ENCODE measurements around the gene TIMM23B. TPM values are rescaled to one million over a fixed set of nuclear protein-coding genes. Genes with fewer than 3 reads are reported as not detected.
"Not testable (repeated sequence)": the region's sequence is repeated elsewhere in the genome, so short reads cannot be mapped to it uniquely, and the experiment has no call there.

Gene TIMM23B
- total and polyA plus RNA-seq, 5 donors from 2014 or later: 8.1 to 30.0 (median 8.4) TPM

DNA sequence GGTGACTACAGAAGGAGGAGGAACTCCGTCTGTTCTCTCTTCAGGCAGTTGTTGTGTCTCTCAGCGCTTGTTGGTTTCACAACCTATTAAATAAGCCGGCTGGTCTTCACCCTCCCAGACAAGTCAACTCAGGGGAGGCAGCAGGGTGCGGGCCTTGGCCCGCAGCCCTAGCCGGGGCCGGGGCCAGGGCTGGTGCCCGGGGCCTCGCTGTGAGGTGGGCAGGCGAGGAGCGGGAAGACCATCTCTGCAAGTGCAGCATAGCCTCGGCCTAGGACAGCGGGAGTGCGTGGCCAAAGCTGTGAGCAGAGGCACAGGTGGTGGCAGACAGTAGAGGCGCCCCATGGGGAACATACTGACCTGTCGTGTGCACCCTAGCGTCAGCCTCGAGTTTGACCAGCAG, 46.5 kb downstream of the TIMM23B start, which contains the start of gene AGAP6:
TSS of gene AGAP6 (plus strand) at position 31 of the 400 bp plus-strand sequence. CDS start at position 341, 310 bp downstream.
- H3K4me1 ChIP-seq (ENCODE audit: control insufficient read depth, insufficient read depth, low read length, poor library complexity, severe bottlenecking); DNase-seq; H3K27ac ChIP-seq (ENCODE audit: insufficient read depth, low read length, poor library complexity, severe bottlenecking); H3K27me3 ChIP-seq (ENCODE audit: control insufficient read depth, insufficient read depth, low read length); H3K4me1 Mint-ChIP-seq; H3K9me3 ChIP-seq (ENCODE audit: control insufficient read depth in 2 of 2, low read length in 2 of 2); H3K4me3 Mint-ChIP-seq; H3K27me3 Mint-ChIP-seq; H3K9me3 Mint-ChIP-seq; ATAC-seq (ENCODE audit: low read depth in 2 of 2); H3K27ac Mint-ChIP-seq; H3K36me3 ChIP-seq (ENCODE audit: control insufficient read depth, insufficient read depth, low read length); H3K36me3 Mint-ChIP-seq; H3K4me3 ChIP-seq (ENCODE audit: low read depth, low read length): not testable (repeated sequence)

DNA sequence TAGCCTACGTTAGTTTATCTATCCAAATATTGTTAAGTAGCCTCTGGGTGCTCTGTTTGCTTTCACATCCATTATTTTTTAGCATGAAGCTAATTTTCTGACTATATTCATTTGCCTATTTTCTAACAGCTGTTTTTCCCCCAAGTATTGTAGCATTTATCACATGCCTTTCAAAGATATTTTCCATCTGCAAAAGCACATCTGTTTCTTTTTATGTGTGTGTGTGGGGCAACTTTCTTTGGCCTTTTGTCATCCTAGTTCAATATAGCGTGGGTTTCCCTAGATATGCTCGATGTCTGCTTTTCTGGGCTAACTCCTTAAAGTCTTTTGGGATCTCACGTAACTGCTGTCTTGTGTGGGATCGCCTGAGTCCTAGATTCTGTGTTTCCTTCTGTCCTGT, 53.5 kb downstream of the TIMM23B start:
- not testable (repeated sequence) for ATAC-seq (ENCODE audit: low read depth in 2 of 2); H3K27ac Mint-ChIP-seq; H3K27ac ChIP-seq (ENCODE audit: insufficient read depth, low read length, poor library complexity, severe bottlenecking); H3K36me3 Mint-ChIP-seq; H3K27me3 Mint-ChIP-seq; H3K4me3 Mint-ChIP-seq; H3K9me3 ChIP-seq (ENCODE audit: control insufficient read depth in 2 of 2, low read length in 2 of 2); H3K9me3 Mint-ChIP-seq; DNase-seq; H3K27me3 ChIP-seq (ENCODE audit: control insufficient read depth, insufficient read depth, low read length); H3K4me3 ChIP-seq (ENCODE audit: low read depth, low read length); H3K4me1 Mint-ChIP-seq; H3K4me1 ChIP-seq (ENCODE audit: control insufficient read depth, insufficient read depth, low read length, poor library complexity, severe bottlenecking); H3K36me3 ChIP-seq (ENCODE audit: control insufficient read depth, insufficient read depth, low read length)

DNA sequence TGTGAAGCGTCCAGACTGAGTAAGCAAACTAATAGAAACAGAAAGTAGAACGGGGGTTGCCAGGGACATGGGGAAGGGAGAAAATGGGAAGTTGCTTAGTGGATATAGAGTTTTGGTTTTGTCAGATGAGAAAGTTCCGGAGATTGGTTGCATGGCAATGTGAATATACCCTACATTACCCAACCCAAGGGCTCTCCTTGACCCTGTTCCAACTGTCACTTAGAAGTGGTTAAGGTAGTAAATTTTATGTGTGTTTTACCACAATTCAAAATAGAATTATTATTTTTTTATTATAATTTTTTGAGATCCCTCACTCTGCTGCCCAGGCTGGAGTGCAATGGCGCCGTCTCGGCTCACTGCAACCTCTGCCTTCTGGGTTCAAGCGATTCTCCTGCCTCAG, 72.2 kb downstream of the TIMM23B start:
- H3K27ac Mint-ChIP-seq; H3K9me3 Mint-ChIP-seq; H3K27ac ChIP-seq (ENCODE audit: insufficient read depth, low read length, poor library complexity, severe bottlenecking); H3K4me3 ChIP-seq (ENCODE audit: low read depth, low read length); H3K27me3 Mint-ChIP-seq; ATAC-seq (ENCODE audit: low read depth in 2 of 2); H3K4me1 ChIP-seq (ENCODE audit: control insufficient read depth, insufficient read depth, low read length, poor library complexity, severe bottlenecking); H3K36me3 ChIP-seq (ENCODE audit: control insufficient read depth, insufficient read depth, low read length); H3K36me3 Mint-ChIP-seq; DNase-seq; H3K4me3 Mint-ChIP-seq; H3K9me3 ChIP-seq (ENCODE audit: control insufficient read depth in 2 of 2, low read length in 2 of 2); H3K4me1 Mint-ChIP-seq; H3K27me3 ChIP-seq (ENCODE audit: control insufficient read depth, insufficient read depth, low read length): not testable (repeated sequence)

DNA sequence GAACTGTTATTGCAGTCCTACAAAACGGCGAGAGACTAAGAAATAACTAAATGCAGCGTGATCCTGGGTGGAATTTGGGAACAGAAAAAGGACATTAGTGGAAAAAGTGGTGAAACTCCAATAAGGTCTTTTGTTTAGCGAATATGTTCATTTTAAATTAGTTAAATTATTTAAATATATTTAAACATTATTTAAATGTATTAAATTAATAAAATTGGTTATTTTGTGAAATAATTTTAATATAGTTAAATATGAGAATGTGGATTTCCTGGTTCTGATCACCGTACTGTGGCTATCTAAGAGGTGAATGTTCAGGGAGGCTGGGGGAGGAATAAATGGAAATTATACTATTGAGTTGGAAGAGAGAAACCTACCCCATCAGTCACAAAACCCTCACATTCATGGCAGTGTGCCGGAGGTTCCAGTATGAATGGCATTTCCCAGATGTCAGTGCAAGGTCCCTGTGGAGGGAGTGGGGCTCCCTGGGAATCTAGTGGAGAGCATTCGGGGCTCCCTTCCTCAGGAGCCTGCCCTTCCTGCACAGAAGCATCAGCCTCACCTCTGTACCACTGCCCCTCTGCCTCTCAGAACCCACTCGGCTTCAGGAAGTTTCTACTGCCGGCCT, 73.9 kb downstream of the TIMM23B start:
- not testable (repeated sequence) for H3K4me3 Mint-ChIP-seq; H3K27ac Mint-ChIP-seq; H3K4me1 Mint-ChIP-seq; H3K36me3 Mint-ChIP-seq; H3K4me1 ChIP-seq (ENCODE audit: control insufficient read depth, insufficient read depth, low read length, poor library complexity, severe bottlenecking); H3K27me3 Mint-ChIP-seq; ATAC-seq (ENCODE audit: low read depth in 2 of 2); H3K27me3 ChIP-seq (ENCODE audit: control insufficient read depth, insufficient read depth, low read length); DNase-seq; H3K9me3 ChIP-seq (ENCODE audit: control insufficient read depth in 2 of 2, low read length in 2 of 2); H3K27ac ChIP-seq (ENCODE audit: insufficient read depth, low read length, poor library complexity, severe bottlenecking); H3K9me3 Mint-ChIP-seq; H3K4me3 ChIP-seq (ENCODE audit: low read depth, low read length); H3K36me3 ChIP-seq (ENCODE audit: control insufficient read depth, insufficient read depth, low read length)

DNA sequence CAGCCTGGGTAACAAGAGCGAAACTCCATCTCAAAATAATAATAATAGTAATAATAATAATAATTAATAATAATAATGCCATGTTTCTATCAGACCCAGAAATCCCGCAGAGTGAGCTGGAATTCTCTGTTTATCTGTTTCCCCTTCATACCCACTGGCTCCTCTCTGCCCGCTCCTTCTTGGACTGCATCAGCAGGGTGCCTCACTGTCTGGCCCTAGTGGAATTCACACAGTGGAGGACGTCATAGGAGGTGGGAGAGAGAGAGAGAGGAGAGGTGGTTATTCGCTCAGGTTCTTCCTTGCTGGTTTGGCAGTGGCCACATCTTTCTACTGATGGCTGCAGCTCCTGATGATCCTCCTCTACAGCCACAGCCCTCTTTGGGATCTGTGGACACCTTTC, 75.1 kb downstream of the TIMM23B start:
- not testable (repeated sequence) for H3K4me3 Mint-ChIP-seq

DNA sequence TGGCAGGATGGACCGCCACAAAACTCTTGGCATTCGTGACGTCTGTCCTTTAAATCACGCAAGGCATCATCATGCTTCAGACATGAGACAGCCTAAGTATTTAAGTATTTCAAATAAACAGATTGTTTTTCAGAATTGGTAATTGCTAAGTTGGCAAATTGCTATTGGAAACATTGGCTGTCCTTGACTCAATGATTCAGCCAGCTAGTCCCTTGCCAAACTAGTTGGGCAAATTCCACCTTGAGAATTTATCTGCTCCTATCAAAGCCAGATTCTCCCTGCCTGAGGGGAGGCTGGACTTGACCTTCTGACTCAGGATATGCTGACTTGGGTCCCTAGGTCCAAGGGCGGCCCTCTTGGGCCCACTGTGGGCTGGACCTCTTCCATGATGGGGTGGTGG, 75.8 kb downstream of the TIMM23B start:
- H3K4me3 Mint-ChIP-seq; H3K4me1 ChIP-seq (ENCODE audit: control insufficient read depth, insufficient read depth, low read length, poor library complexity, severe bottlenecking); H3K27ac Mint-ChIP-seq; H3K27ac ChIP-seq (ENCODE audit: insufficient read depth, low read length, poor library complexity, severe bottlenecking); H3K9me3 ChIP-seq (ENCODE audit: control insufficient read depth in 2 of 2, low read length in 2 of 2); H3K36me3 Mint-ChIP-seq; DNase-seq; H3K4me1 Mint-ChIP-seq; ATAC-seq (ENCODE audit: low read depth in 2 of 2); H3K9me3 Mint-ChIP-seq; H3K36me3 ChIP-seq (ENCODE audit: control insufficient read depth, insufficient read depth, low read length); H3K4me3 ChIP-seq (ENCODE audit: low read depth, low read length); H3K27me3 ChIP-seq (ENCODE audit: control insufficient read depth, insufficient read depth, low read length); H3K27me3 Mint-ChIP-seq: not testable (repeated sequence)

More for the DNA sequence above, 75.1 kb downstream of the TIMM23B start:
- DNase-seq; H3K36me3 ChIP-seq (ENCODE audit: control insufficient read depth, insufficient read depth, low read length); H3K4me3 ChIP-seq (ENCODE audit: low read depth, low read length); H3K9me3 Mint-ChIP-seq; ATAC-seq (ENCODE audit: low read depth in 2 of 2); H3K4me1 Mint-ChIP-seq; H3K4me1 ChIP-seq (ENCODE audit: control insufficient read depth, insufficient read depth, low read length, poor library complexity, severe bottlenecking); H3K27me3 ChIP-seq (ENCODE audit: control insufficient read depth, insufficient read depth, low read length); H3K27ac ChIP-seq (ENCODE audit: insufficient read depth, low read length, poor library complexity, severe bottlenecking); H3K27ac Mint-ChIP-seq; H3K36me3 Mint-ChIP-seq; H3K9me3 ChIP-seq (ENCODE audit: control insufficient read depth in 2 of 2, low read length in 2 of 2); H3K27me3 Mint-ChIP-seq: not testable (repeated sequence)

DNA sequence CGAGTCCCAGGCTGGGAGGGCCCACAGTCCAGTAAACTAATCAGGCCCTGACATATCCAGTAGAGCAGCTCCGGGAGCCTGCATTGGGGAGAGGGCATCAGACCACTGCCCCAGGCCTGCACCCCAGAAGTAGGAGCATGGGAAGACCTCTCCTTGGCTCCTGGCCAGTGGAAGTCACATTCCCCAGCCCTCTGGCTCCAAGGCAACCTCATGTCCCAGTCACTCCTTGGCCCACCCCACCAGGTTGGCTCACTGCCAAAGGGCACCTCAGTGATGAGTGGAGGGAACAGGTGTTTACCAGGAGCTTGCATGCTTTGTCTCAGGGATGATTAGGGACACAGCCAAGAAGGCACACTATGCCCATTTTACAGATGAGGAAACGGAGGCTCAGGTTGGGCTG, 77.4 kb downstream of the TIMM23B start:
- H3K9me3 ChIP-seq (ENCODE audit: control insufficient read depth in 2 of 2, low read length in 2 of 2); H3K27me3 ChIP-seq (ENCODE audit: control insufficient read depth, insufficient read depth, low read length); ATAC-seq (ENCODE audit: low read depth in 2 of 2); H3K4me1 ChIP-seq (ENCODE audit: control insufficient read depth, insufficient read depth, low read length, poor library complexity, severe bottlenecking); H3K27ac Mint-ChIP-seq; H3K27me3 Mint-ChIP-seq; H3K27ac ChIP-seq (ENCODE audit: insufficient read depth, low read length, poor library complexity, severe bottlenecking); H3K4me3 ChIP-seq (ENCODE audit: low read depth, low read length); H3K36me3 ChIP-seq (ENCODE audit: control insufficient read depth, insufficient read depth, low read length); H3K4me3 Mint-ChIP-seq; H3K36me3 Mint-ChIP-seq; H3K9me3 Mint-ChIP-seq; DNase-seq; H3K4me1 Mint-ChIP-seq: not testable (repeated sequence)

DNA sequence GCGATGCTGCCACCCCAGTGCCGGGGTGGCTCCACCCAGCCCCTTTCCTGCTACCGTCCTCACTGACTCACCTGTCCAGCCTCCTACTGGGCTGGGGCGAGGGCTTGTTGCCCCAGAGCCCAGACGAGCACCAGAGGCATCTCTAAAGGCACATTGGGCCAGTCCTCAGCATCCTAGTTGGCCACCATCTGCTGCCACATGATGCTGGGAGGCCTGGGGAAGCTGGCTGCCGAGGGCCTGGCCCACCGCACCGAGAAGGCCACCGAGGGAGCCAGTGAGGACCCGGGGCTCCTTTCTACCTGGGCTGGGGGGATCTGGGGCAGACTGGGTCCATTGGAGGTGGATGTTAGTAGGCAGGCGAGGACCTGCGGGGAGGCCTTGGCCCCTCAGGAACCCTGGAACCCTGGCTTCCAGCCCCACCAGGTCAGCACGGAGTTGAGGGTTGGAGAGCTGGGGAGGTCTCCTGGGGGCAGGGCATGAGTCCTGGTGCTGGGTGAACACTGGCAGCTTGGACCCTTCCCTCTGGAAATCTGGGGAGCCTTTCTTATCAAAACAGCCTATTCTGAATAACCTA, 78.7 kb downstream of the TIMM23B start:
- not testable (repeated sequence) for DNase-seq; H3K9me3 ChIP-seq (ENCODE audit: control insufficient read depth in 2 of 2, low read length in 2 of 2); H3K27ac Mint-ChIP-seq; H3K4me3 Mint-ChIP-seq; H3K36me3 ChIP-seq (ENCODE audit: control insufficient read depth, insufficient read depth, low read length); H3K27me3 Mint-ChIP-seq; H3K27ac ChIP-seq (ENCODE audit: insufficient read depth, low read length, poor library complexity, severe bottlenecking); H3K36me3 Mint-ChIP-seq; ATAC-seq (ENCODE audit: low read depth in 2 of 2); H3K27me3 ChIP-seq (ENCODE audit: control insufficient read depth, insufficient read depth, low read length); H3K9me3 Mint-ChIP-seq; H3K4me1 ChIP-seq (ENCODE audit: control insufficient read depth, insufficient read depth, low read length, poor library complexity, severe bottlenecking); H3K4me1 Mint-ChIP-seq; H3K4me3 ChIP-seq (ENCODE audit: low read depth, low read length)
